ENCODE measurements around the gene ENPP1.

ENPP1 gene

GRCh38 chr6:131883016-131883415 is 75.2 kb downstream of the ENPP1 start:
- Histone ChIP-seq H3K4me3 (no peak overlapping the region), H3K27ac (no peak overlapping the region)
- DNase-seq (ENCODE audit: low spot score), result no peak
- TF ChIP-seq, protein P1, sequence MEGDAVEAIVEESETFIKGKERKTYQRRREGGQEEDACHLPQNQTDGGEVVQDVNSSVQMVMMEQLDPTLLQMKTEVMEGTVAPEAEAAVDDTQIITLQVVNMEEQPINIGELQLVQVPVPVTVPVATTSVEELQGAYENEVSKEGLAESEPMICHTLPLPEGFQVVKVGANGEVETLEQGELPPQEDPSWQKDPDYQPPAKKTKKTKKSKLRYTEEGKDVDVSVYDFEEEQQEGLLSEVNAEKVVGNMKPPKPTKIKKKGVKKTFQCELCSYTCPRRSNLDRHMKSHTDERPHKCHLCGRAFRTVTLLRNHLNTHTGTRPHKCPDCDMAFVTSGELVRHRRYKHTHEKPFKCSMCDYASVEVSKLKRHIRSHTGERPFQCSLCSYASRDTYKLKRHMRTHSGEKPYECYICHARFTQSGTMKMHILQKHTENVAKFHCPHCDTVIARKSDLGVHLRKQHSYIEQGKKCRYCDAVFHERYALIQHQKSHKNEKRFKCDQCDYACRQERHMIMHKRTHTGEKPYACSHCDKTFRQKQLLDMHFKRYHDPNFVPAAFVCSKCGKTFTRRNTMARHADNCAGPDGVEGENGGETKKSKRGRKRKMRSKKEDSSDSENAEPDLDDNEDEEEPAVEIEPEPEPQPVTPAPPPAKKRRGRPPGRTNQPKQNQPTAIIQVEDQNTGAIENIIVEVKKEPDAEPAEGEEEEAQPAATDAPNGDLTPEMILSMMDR (IDR thresholded peaks at IDR 0.05), result no peak

- no peak overlapping the region for H3K27ac ChIP-seq
- TF ChIP-seq, protein P1 (IDR thresholded peaks at IDR 0.05), result no peak
- H3K4me3 ChIP-seq, result no peak overlapping the region
- DNase-seq (ENCODE audit: low spot score), result no peak
Measured at GRCh38 chr6:131885237-131885636, 77.4 kb downstream of the ENPP1 start.

GRCh38 chr6:131886517-131886916 is 78.7 kb downstream of the ENPP1 start:
- H3K4me3 ChIP-seq, result no peak overlapping the region
- TF ChIP-seq, protein P1 (IDR thresholded peaks at IDR 0.05), result no peak
- no peak for DNase-seq (ENCODE audit: low spot score)
- H3K27ac ChIP-seq, result no peak overlapping the region

- no peak for DNase-seq (ENCODE audit: low spot score)
- TF ChIP-seq, protein P1 (IDR thresholded peaks at IDR 0.05), result no peak
- H3K4me3 ChIP-seq, result no peak overlapping the region
- H3K27ac ChIP-seq, result no peak overlapping the region
Measured at GRCh38 chr6:131890091-131890490, 82.3 kb downstream of the ENPP1 start.

GRCh38 chr6:131893198-131893597 is 85.4 kb downstream of the ENPP1 start:
- Histone ChIP-seq H3K4me3 (no peak overlapping the region), H3K27ac (no peak overlapping the region)
- DNase-seq (ENCODE audit: low spot score), result no peak
- TF ChIP-seq, protein P1 (IDR thresholded peaks at IDR 0.05), result no peak

GRCh38 chr6:131894493-131895424 is 86.9 kb downstream of the ENPP1 start:
- DNase-seq (ENCODE audit: low spot score), result no peak
- no peak overlapping the region for H3K4me3 ChIP-seq
- no peak overlapping the region for H3K27ac ChIP-seq
- TF ChIP-seq, protein P1 (IDR thresholded peaks at IDR 0.05), result no peak

DNA sequence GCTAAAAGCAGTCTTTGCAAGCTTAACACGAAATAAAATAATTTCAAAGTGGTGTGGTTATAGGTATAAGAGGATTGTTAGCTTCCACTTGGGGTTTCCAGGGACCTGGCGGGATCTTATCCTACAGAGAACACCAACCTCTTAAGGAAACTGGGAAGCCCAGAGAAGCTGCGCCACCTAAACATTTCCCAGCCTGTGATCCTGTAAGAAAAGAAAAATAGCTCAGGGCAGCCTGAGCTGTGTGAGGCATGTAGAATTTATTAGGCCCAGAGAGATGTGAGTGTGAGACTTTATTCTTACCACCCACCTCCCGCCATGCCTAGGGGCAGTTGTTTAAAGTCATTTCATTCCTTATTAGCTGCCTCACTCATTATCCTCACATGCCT is 89.2 kb downstream of the ENPP1 start:
- Histone ChIP-seq H3K27ac (no peak overlapping the region), H3K4me3 (no peak overlapping the region)
- TF ChIP-seq, protein P1 (IDR thresholded peaks at IDR 0.05), result no peak
- DNase-seq (ENCODE audit: low spot score), result no peak
